ENCODE measurements around the gene OR2A42. TPM values are rescaled to one million over a fixed set of nuclear protein-coding genes. Genes with fewer than 3 reads are reported as not detected.

Gene OR2A42
- total RNA-seq, 1 experiment from 2014 or later: 0.20 TPM

DNA sequence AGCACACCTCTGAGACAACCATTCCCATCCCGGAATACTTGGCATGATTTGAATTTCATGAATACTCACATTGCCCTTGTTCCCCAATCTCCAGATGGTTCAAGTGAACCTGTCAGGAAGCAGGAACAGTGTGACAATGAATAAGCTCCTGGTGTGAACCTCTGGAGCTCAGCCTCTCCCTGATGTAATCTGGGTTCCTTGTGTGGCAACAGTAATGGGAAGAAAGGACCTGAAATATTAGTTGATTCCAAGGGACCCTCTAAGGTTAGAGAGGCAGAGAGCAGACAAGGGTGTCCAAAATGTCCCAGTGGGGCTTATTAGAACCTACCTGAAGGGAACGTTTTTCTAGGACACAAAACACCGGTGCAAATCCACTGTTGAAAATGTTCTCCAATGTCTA, 16.7 kb upstream of the OR2A42 start (continued):
- TF ChIP-seq TP53 (CRISPR knock-in tag; IDR thresholded peaks at IDR 0.05) (no peak), ZNF281 (CRISPR knock-in tag; IDR thresholded peaks at IDR 0.05) (no peak), MXD4 (CRISPR knock-in tag; IDR thresholded peaks at IDR 0.05; ENCODE audit: borderline replicate concordance) (0 out of 2 replicates have a peak, but pooled peaks have one; percentile 55), EMX1 (CRISPR knock-in tag; IDR thresholded peaks at IDR 0.05) (no peak), ZNF232 (CRISPR knock-in tag; IDR thresholded peaks at IDR 0.05) (no peak), PRRX2 (CRISPR knock-in tag; IDR thresholded peaks at IDR 0.05) (no peak), FOXJ3 (CRISPR knock-in tag; IDR thresholded peaks at IDR 0.05; ENCODE audit: borderline replicate concordance) (no peak), ZNF416 (CRISPR knock-in tag; IDR thresholded peaks at IDR 0.05) (no peak), JAZF1 (CRISPR knock-in tag; IDR thresholded peaks at IDR 0.05) (no peak), ZNF425 (CRISPR knock-in tag; conservative IDR thresholded peaks at IDR 0.05) (no peak), ZNF138 (CRISPR knock-in tag; conservative IDR thresholded peaks at IDR 0.05) (no peak), NFE2L1 (CRISPR knock-in tag; IDR thresholded peaks at IDR 0.05) (no peak), ATF2 (CRISPR knock-in tag; IDR thresholded peaks at IDR 0.05; ENCODE audit: borderline replicate concordance, low read depth) (no peak), TEAD1 (CRISPR knock-in tag; IDR thresholded peaks at IDR 0.05) (no peak), SP1 (CRISPR knock-in tag; conservative IDR thresholded peaks at IDR 0.05) (no peak), TEAD4 (CRISPR knock-in tag; IDR thresholded peaks at IDR 0.05) (no peak), OVOL2 (CRISPR knock-in tag; IDR thresholded peaks at IDR 0.05; ENCODE audit: borderline replicate concordance) (no peak), CTCF (IDR thresholded peaks at IDR 0.05) (no peak), ZNF121 (CRISPR knock-in tag; IDR thresholded peaks at IDR 0.05) (no peak), TCF7 (CRISPR knock-in tag; IDR thresholded peaks at IDR 0.05; ENCODE audit: low read depth) (no peak), IRF2 (CRISPR knock-in tag; IDR thresholded peaks at IDR 0.05; ENCODE audit: borderline replicate concordance, low read depth) (no peak), ETV6 (CRISPR knock-in tag; IDR thresholded peaks at IDR 0.05) (no peak), GRHL2 (CRISPR knock-in tag; IDR thresholded peaks at IDR 0.05; ENCODE audit: insufficient replicate concordance, severe bottlenecking) (peak; percentile 69), NR2C2 (CRISPR knock-in tag; IDR thresholded peaks at IDR 0.05) (no peak), NR3C1 (CRISPR knock-in tag; conservative IDR thresholded peaks at IDR 0.05; ENCODE audit: low read depth) (no peak), FOXK1 (CRISPR knock-in tag; IDR thresholded peaks at IDR 0.05) (no peak), ZNF263 (CRISPR knock-in tag; IDR thresholded peaks at IDR 0.05; ENCODE audit: low read depth) (no peak), ZNF396 (CRISPR knock-in tag; IDR thresholded peaks at IDR 0.05; ENCODE audit: borderline replicate concordance) (no peak), ZNF317 (CRISPR knock-in tag; IDR thresholded peaks at IDR 0.05; ENCODE audit: borderline replicate concordance, low read depth) (no peak)
- TF ChIP-seq, protein P1, sequence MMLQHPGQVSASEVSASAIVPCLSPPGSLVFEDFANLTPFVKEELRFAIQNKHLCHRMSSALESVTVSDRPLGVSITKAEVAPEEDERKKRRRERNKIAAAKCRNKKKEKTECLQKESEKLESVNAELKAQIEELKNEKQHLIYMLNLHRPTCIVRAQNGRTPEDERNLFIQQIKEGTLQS (CRISPR knock-in tag; conservative IDR thresholded peaks at IDR 0.05): no peak
- TF ChIP-seq, protein P2, sequence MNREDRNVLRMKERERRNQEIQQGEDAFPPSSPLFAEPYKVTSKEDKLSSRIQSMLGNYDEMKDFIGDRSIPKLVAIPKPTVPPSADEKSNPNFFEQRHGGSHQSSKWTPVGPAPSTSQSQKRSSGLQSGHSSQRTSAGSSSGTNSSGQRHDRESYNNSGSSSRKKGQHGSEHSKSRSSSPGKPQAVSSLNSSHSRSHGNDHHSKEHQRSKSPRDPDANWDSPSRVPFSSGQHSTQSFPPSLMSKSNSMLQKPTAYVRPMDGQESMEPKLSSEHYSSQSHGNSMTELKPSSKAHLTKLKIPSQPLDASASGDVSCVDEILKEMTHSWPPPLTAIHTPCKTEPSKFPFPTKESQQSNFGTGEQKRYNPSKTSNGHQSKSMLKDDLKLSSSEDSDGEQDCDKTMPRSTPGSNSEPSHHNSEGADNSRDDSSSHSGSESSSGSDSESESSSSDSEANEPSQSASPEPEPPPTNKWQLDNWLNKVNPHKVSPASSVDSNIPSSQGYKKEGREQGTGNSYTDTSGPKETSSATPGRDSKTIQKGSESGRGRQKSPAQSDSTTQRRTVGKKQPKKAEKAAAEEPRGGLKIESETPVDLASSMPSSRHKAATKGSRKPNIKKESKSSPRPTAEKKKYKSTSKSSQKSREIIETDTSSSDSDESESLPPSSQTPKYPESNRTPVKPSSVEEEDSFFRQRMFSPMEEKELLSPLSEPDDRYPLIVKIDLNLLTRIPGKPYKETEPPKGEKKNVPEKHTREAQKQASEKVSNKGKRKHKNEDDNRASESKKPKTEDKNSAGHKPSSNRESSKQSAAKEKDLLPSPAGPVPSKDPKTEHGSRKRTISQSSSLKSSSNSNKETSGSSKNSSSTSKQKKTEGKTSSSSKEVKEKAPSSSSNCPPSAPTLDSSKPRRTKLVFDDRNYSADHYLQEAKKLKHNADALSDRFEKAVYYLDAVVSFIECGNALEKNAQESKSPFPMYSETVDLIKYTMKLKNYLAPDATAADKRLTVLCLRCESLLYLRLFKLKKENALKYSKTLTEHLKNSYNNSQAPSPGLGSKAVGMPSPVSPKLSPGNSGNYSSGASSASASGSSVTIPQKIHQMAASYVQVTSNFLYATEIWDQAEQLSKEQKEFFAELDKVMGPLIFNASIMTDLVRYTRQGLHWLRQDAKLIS (CRISPR knock-in tag; IDR thresholded peaks at IDR 0.05; ENCODE audit: borderline replicate concordance): no peak

All from WTC11 (cell line).